IMR-90 (cell line): ENCODE data around the gene MYO9A.

ENCODE experiments used
- MAFK ChIP-seq: IDR thresholded peaks from 2 replicates; pipeline ENCODE4 v1.6.1; 2012; ENCODE audit warnings: low read depth, low read length, improper control_type of control experiment
- MAZ ChIP-seq: IDR thresholded peaks from 2 replicates; pipeline ENCODE4 v1.6.1; 2012; ENCODE audit warnings: low read depth, mild to moderate bottlenecking, low read length, improper control_type of control experiment, moderate library complexity, borderline replicate concordance
- POLR2A ChIP-seq: IDR thresholded peaks from 2 replicates; pipeline ENCODE4 v1.6.1; 2012; ENCODE audit warnings: mild to moderate bottlenecking, low read depth, low read length
- RCOR1 ChIP-seq: IDR thresholded peaks from 2 replicates; pipeline ENCODE4 v1.6.1; 2012; ENCODE audit warnings: mild to moderate bottlenecking, low read length, improper control_type of control experiment; ENCODE audit not compliant: insufficient replicate concordance
- TF ChIP-seq, protein P1 (sequence below): conservative IDR thresholded peaks from 2 replicates; pipeline ENCODE4 v1.5.1; 2012; ENCODE audit warnings: mild to moderate bottlenecking, low read depth, low read length, improper control_type of control experiment
- TF ChIP-seq, protein P2 (sequence below): fragments of 150-350 bp; IDR thresholded peaks from 2 replicates; pipeline ENCODE4 v1.6.1; 2016; ENCODE audit warnings: low read depth, mild to moderate bottlenecking, low read length, moderate library complexity, borderline replicate concordance

DNA sequence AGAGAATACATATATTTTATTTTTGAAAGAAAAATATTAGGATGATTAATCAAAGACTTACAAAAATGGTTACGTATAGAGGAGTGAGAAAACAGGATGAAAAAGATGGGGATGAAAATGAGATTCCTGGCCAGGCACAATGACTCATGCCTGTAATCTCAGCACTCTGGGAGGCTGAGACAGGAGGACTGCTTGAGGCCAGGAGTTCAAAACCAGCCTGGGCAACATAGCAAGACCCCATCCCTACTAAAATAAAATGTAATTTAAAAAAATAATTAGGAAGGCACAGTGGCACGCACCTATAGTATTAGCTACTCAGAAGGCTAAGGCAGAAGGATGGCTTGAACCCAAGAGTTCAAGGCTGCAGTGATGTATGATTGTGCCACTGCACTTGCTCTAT, 11.9 kb downstream of the MYO9A start:
- TF ChIP-seq, protein P1, sequence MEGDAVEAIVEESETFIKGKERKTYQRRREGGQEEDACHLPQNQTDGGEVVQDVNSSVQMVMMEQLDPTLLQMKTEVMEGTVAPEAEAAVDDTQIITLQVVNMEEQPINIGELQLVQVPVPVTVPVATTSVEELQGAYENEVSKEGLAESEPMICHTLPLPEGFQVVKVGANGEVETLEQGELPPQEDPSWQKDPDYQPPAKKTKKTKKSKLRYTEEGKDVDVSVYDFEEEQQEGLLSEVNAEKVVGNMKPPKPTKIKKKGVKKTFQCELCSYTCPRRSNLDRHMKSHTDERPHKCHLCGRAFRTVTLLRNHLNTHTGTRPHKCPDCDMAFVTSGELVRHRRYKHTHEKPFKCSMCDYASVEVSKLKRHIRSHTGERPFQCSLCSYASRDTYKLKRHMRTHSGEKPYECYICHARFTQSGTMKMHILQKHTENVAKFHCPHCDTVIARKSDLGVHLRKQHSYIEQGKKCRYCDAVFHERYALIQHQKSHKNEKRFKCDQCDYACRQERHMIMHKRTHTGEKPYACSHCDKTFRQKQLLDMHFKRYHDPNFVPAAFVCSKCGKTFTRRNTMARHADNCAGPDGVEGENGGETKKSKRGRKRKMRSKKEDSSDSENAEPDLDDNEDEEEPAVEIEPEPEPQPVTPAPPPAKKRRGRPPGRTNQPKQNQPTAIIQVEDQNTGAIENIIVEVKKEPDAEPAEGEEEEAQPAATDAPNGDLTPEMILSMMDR = no peak
- TF ChIP-seq POLR2A (no peak), MAFK (no peak), MAZ (no peak), RCOR1 (no peak)
- TF ChIP-seq, protein P2, sequence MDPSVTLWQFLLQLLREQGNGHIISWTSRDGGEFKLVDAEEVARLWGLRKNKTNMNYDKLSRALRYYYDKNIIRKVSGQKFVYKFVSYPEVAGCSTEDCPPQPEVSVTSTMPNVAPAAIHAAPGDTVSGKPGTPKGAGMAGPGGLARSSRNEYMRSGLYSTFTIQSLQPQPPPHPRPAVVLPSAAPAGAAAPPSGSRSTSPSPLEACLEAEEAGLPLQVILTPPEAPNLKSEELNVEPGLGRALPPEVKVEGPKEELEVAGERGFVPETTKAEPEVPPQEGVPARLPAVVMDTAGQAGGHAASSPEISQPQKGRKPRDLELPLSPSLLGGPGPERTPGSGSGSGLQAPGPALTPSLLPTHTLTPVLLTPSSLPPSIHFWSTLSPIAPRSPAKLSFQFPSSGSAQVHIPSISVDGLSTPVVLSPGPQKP = no peak
